ENCODE results near the gene PCNX3.

Gene PCNX3

GRCh38 chr11:65617136-65617850 is 1.7 kb downstream of the PCNX3 start:
- FAIRE-seq = no peak
- no peak for DNase-seq (ENCODE audit: extremely low spot score, insufficient read length, low read depth)

DNA sequence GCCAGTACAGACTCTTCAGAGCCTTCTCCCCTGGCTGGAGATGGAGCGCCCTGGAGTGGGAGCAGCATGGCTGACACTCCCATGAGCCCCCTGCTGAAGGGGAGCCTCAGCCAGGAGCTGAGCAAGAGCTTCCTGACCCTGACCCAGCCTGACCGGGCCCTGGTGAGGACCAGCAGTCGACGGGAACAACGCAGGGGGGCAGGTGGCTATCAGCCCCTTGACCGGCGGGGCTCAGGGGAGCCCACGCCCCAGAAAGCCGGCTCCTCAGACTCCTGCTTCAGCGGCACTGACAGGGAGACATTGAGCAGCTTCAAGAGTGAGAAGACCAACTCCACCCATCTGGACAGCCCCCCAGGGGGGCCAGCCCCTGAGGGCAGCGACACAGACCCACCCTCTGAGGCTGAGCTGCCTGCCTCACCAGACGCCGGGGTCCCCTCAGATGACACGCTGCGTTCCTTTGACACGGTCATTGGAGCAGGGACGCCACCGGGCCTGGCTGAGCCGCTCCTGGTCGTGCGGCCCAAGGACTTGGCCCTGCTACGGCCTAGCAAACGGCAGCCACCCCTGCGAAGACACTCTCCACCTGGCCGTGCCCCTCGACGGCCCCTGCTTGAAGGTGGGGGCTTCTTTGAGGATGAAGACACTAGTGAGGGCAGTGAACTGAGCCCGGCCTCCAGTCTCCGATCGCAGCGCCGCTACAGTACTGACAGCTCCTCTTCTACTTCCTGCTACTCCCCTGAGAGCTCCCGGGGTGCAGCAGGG is 2.6 kb downstream of the PCNX3 start:
- no peak for FAIRE-seq

GRCh38 chr11:65618763-65619162 is 3.2 kb downstream of the PCNX3 start:
- DNase-seq (ENCODE audit: extremely low spot score, insufficient read length, low read depth) (no peak), FAIRE-seq (no peak)

More for the DNA sequence above, 2.6 kb downstream of the PCNX3 start:
- DNase-seq (ENCODE audit: extremely low spot score, insufficient read length, low read depth) = no peak

GRCh38 chr11:65619281-65619928 is 3.8 kb downstream of the PCNX3 start:
- FAIRE-seq (no peak), DNase-seq (ENCODE audit: extremely low spot score, insufficient read length, low read depth) (no peak)

- DNase-seq (ENCODE audit: extremely low spot score, insufficient read length, low read depth) = no peak
- no peak for FAIRE-seq
Observed at GRCh38 chr11:65620666-65621065, 5.1 kb downstream of the PCNX3 start.

DNA sequence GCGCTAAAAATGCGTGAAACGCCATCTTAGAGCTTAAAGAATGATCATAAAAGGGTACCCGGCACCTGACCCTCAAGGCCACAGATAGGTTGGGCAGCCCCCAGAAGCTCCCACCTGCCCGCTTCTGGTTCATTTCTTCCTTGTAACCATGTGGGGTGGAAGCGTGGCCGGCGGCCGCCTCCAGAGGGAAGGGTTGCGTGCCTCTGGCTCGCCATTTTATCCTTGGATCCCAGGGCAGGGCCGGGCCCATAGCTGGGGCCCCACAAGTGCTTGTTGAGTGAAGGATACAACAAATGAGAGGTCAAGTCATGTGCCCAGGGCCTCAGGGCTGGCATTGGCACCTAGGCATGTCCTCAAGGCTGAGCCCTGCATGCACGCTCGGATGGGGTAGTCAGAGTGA is 5.9 kb downstream of the PCNX3 start:
- FAIRE-seq = no peak
- DNase-seq (ENCODE audit: extremely low spot score, insufficient read length, low read depth) = no peak

GRCh38 chr11:65622011-65622410 is 6.4 kb downstream of the PCNX3 start:
- FAIRE-seq (no peak), DNase-seq (ENCODE audit: extremely low spot score, insufficient read length, low read depth) (no peak)

DNA sequence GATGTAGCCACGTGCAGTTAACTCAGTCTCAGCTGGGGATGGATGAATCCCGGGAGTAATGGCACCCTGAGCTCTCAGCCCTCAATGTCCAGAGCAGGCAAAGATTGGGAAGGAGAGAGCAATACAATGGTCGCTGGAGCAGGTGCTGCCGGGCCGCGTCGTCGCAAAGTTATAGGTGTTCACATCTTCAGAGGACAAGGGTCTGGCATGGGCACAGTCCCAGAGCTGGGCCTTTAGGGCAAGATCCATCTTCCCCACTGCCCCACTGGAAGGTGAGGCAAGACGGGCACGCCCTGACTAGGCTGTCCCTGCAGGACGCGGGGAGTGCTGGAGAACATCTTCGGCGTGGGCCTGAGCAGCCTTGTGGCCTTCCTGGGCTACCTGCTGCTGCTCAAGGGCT is 7.6 kb downstream of the PCNX3 start:
- FAIRE-seq (no peak), DNase-seq (ENCODE audit: extremely low spot score, insufficient read length, low read depth) (no peak)

DNA sequence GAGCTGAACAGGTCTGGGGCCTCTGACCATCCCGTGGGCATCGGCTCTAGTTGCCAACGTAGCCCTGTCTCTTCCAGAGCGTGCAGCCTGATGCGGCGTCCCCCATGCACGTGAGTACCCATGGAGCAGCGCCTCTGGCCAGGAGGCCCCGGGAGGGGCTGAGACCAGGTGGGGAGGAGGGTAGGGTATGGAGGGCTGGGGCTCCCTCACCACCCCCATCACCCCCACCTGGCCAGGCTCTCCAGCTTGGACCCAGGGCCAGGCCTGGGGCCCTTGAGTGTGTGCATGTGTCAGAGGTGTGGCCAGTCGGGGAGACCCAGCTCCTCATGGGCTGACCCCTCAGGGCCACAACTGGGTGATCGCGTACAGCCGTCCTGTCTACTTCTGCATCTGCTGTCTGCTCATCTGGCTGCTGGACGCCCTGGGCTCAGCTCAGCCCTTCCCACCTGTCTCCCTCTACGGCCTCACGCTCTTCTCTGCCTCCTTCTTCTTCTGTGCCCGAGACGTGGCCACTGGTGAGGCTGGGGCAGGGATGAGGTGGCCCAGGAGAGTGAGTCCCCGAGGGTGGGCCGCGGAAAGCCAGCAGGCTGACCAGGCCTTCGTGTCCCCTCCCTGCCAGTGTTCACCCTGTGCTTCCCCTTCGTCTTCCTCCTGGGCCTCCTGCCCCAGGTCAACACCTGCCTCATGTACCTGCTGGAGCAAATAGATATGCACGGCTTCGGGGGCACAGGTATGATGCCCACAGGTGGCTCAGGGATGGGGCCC is 8.5 kb downstream of the PCNX3 start:
- FAIRE-seq (no peak), DNase-seq (ENCODE audit: extremely low spot score, insufficient read length, low read depth) (no peak)

DNA sequence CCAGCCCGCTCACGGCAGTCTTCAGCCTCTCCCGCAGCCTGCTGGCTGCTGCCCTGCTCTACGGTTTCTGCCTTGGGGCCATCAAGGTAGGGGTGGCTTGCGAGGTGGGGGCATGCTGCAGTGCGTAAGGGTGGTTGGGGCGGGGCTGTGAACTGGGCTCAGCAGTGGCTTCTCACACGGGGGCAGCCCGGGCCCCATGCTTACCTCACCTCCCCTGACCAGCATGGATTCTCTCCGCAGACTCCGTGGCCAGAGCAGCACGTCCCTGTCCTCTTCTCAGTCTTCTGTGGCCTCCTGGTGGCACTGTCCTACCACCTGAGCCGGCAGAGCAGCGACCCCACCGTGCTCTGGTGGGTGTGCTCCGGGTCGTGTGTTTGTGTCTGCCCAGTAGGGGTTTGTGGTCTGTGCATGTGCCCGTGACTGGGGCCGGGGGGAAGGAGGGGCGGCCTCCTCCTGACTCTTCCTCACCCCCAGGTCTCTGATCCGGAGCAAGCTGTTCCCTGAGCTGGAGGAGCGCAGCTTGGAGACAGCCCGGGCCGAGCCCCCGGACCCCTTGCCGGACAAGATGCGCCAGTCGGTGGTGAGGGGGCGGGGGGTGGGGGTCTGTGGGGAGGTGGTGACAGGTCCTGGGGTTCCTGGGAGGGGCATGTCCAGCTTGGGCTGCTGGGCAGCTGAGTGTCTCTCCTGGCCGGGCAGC is 9.5 kb downstream of the PCNX3 start:
- no peak for DNase-seq (ENCODE audit: extremely low spot score, insufficient read length, low read depth)
- no peak for FAIRE-seq

DNA sequence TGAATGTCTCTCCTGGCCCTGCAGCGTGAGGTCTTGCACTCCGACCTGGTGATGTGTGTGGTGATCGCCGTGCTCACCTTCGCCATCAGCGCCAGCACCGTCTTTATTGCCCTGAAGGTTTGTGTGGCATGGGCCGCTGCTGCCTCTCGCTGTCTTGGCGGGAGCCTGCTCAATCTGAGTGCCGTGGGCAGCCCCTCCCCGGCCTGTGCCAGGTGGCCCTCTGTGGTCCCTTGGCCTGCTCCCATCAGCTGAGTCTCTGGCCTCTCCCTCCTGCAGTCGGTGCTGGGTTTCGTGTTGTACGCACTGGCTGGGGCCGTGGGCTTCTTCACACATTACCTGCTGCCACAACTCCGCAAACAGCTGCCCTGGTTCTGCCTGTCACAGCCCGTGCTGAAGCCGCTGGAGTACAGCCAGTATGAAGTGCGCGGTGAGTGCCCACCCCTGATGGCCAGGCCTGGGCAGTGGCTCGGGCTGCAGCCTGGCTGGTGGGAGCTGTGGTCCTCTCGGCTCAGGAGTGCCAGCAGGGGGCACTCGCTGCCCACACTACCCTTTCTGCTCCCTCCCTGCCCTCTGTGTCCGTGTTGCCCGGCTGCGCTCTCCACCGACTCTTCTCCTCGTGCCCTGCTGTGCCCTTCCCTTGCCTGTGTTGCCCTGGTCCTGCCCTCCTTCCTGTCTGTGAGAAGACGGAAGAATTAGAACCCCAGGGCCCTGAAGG is 10.2 kb downstream of the PCNX3 start:
- FAIRE-seq (no peak), DNase-seq (ENCODE audit: extremely low spot score, insufficient read length, low read depth) (no peak)

DNA sequence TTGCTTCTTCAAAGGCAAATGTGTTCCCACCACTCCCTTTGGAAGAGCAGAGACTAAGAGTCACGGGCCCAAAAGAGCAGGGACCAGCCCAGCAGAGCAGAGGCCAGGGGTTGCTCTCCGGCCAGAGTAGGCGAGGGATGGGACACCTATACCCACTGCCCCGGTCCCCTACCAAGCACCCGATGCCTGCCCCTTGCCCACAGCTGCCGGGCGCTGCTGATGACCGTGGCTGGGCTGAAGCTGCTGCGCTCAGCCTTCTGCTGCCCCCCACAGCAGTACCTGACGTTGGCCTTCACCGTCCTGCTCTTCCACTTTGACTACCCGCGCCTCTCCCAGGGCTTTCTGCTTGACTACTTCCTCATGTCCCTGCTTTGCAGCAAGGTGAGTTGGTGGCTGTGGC is 11.6 kb downstream of the PCNX3 start:
- DNase-seq (ENCODE audit: extremely low spot score, insufficient read length, low read depth) (no peak), FAIRE-seq (no peak)

GRCh38 chr11:65629579-65629978 is 14.0 kb downstream of the PCNX3 start:
- DNase-seq (ENCODE audit: extremely low spot score, insufficient read length, low read depth) = no peak
- FAIRE-seq = no peak

DNA sequence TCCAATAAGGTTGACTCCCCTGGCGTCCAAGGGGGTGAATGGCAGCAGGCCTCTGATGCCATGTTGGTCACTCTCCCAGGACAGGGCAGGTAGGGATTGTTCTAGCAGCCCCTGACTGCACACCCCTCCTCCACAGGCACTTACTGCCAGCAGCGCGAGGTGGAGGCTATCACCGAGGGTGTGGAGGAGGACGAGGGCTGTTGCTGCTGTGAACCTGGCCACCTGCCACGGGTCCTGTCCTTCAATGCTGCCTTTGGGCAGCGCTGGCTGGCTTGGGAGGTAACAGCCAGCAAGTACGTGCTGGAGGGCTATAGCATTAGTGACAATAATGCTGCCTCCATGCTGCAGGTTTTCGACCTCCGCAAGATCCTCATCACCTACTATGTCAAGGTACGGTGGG is 14.6 kb downstream of the PCNX3 start:
- DNase-seq (ENCODE audit: extremely low spot score, insufficient read length, low read depth) (no peak), FAIRE-seq (no peak)

- FAIRE-seq (no peak), DNase-seq (ENCODE audit: extremely low spot score, insufficient read length, low read depth) (no peak)
Observed at GRCh38 chr11:65633390-65634108, 18.0 kb downstream of the PCNX3 start.

DNA sequence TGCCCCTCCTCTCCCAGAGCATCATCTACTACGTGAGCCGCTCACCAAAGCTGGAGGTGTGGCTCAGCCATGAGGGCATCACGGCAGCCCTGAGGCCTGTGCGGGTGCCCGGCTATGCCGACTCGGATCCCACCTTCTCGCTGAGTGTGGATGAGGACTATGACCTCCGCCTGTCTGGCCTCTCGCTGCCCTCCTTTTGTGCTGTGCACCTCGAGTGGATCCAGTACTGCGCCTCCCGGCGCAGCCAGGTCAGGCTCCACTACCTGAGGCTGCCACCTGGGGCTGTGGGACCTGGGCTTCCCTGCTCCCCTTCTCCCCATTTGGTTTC is 18.5 kb downstream of the PCNX3 start:
- no peak for DNase-seq (ENCODE audit: extremely low spot score, insufficient read length, low read depth)
- FAIRE-seq = no peak

- DNase-seq (ENCODE audit: extremely low spot score, insufficient read length, low read depth) (no peak), FAIRE-seq (no peak)
Observed at GRCh38 chr11:65634440-65634839, 18.9 kb downstream of the PCNX3 start.

GRCh38 chr11:65634905-65635731 is 19.5 kb downstream of the PCNX3 start:
- FAIRE-seq (no peak), DNase-seq (ENCODE audit: extremely low spot score, insufficient read length, low read depth) (no peak)

Measured in GM18507 (cell line).